H9 (cell line): ENCODE measurements around the gene PRR35. TPM values are rescaled to one million over a fixed set of nuclear protein-coding genes. Genes with fewer than 3 reads are reported as not detected.

ENCODE experiments used
- DNase-seq: peaks from one replicate; pipeline ENCODE4 v3.0.0-alpha.2; 2017
- H2AFZ ChIP-seq: one replicate; pipeline ENCODE4 v1.6.1; 2013; ENCODE audit warnings: mild to moderate bottlenecking, low read length, control low read depth, moderate library complexity
- H2AK5ac ChIP-seq: 2 replicates; pipeline ENCODE4 v1.6.1; 2013; ENCODE audit warnings: low read length, control low read depth, mixed read lengths; ENCODE audit not compliant: insufficient read length
- H2BK120ac ChIP-seq: one replicate; pipeline ENCODE4 v1.6.1; 2013; ENCODE audit warnings: low read depth, mild to moderate bottlenecking, low read length, control low read depth, inconsistent platforms; ENCODE audit not compliant: poor library complexity, severe bottlenecking
- H2BK12ac ChIP-seq: 2 replicates; pipeline ENCODE4 v1.6.1; 2013; ENCODE audit warnings: low read length, control low read depth, mixed read lengths, low read depth; ENCODE audit not compliant: insufficient read length
- H2BK15ac ChIP-seq: 2 replicates; pipeline ENCODE4 v1.6.1; 2013; ENCODE audit warnings: low read depth, low read length, control low read depth
- H2BK20ac ChIP-seq: one replicate; pipeline ENCODE4 v1.6.1; 2013; ENCODE audit warnings: low read depth, mild to moderate bottlenecking, low read length, control low read depth, inconsistent platforms; ENCODE audit not compliant: poor library complexity, severe bottlenecking
- H2BK5ac ChIP-seq: 2 replicates; pipeline ENCODE4 v1.6.1; 2013; ENCODE audit warnings: low read length, control low read depth, mixed read lengths; ENCODE audit not compliant: insufficient read length
- H3K14ac ChIP-seq: 2 replicates; pipeline ENCODE4 v1.6.1; 2013; ENCODE audit warnings: low read length, control low read depth; ENCODE audit not compliant: insufficient read depth
- H3K18ac ChIP-seq: 2 replicates; pipeline ENCODE4 v1.6.1; 2013; ENCODE audit warnings: low read depth, mild to moderate bottlenecking, mixed read lengths, low read length, control low read depth; ENCODE audit not compliant: insufficient read length
- H3K23ac ChIP-seq: 2 replicates; pipeline ENCODE4 v1.6.1; 2013; ENCODE audit warnings: low read length, control low read depth, mixed read lengths, low read depth; ENCODE audit not compliant: insufficient read length
- H3K23me2 ChIP-seq: 2 replicates; pipeline ENCODE4 v1.6.1; 2013; ENCODE audit warnings: low read depth, mild to moderate bottlenecking, mixed read lengths, low read length, control low read depth; ENCODE audit not compliant: insufficient read length, poor library complexity, severe bottlenecking
- H3K27ac ChIP-seq: 2 replicates; pipeline ENCODE4 v1.5.1; 2013; ENCODE audit warnings: low read length, control low read depth, mixed read lengths, low read depth; ENCODE audit not compliant: insufficient read length
- H3K27me3 ChIP-seq: 2 replicates; pipeline ENCODE4 v1.6.1; 2013; ENCODE audit warnings: low read length, control low read depth, inconsistent platforms; ENCODE audit not compliant: insufficient read depth
- H3K4ac ChIP-seq: 2 replicates; pipeline ENCODE4 v1.6.1; 2013; ENCODE audit warnings: low read depth, mild to moderate bottlenecking, control low read depth, inconsistent platforms, low read length, moderate library complexity
- H3K4me1 ChIP-seq: 2 replicates; pipeline ENCODE4 v1.6.1; 2013; ENCODE audit warnings: low read length, control low read depth, inconsistent platforms; ENCODE audit not compliant: insufficient read depth
- H3K4me2 ChIP-seq: 2 replicates; pipeline ENCODE4 v1.6.1; 2013; ENCODE audit warnings: low read length, control low read depth, mixed read lengths; ENCODE audit not compliant: insufficient read length, insufficient read depth
- H3K56ac ChIP-seq: 2 replicates; pipeline ENCODE4 v1.6.1; 2013; ENCODE audit warnings: low read depth, mild to moderate bottlenecking, mixed read lengths, low read length, control low read depth; ENCODE audit not compliant: insufficient read length
- H3K79me1 ChIP-seq: 2 replicates; pipeline ENCODE4 v1.6.1; 2013; ENCODE audit warnings: low read depth, mild to moderate bottlenecking, moderate library complexity, low read length, control low read depth, inconsistent platforms; ENCODE audit not compliant: insufficient read depth, poor library complexity, severe bottlenecking
- H3K79me2 ChIP-seq: 2 replicates; pipeline ENCODE4 v1.6.1; 2013; ENCODE audit warnings: low read length, control low read depth, inconsistent platforms; ENCODE audit not compliant: insufficient read depth
- H3K9ac ChIP-seq: 2 replicates; pipeline ENCODE4 v1.6.1; 2013; ENCODE audit warnings: low read length, control low read depth, mixed read lengths; ENCODE audit not compliant: insufficient read length; ENCODE audit errors: extremely low read depth
- H3K9me3 ChIP-seq: one replicate; pipeline ENCODE4 v1.6.1; 2013; ENCODE audit warnings: low read depth, low read length, inconsistent platforms; ENCODE audit not compliant: control insufficient read depth
- H3T11ph ChIP-seq: one replicate; pipeline ENCODE4 v1.6.1; 2013; ENCODE audit warnings: mild to moderate bottlenecking, low read length, control low read depth, inconsistent platforms
- H4K20me1 ChIP-seq: one replicate; pipeline ENCODE4 v1.6.1; 2013; ENCODE audit not compliant: control insufficient read depth, insufficient read length, insufficient read depth
- H4K5ac ChIP-seq: 2 replicates; pipeline ENCODE4 v1.6.1; 2013; ENCODE audit warnings: low read depth, mild to moderate bottlenecking, mixed read lengths, low read length, control low read depth; ENCODE audit not compliant: insufficient read length
- H4K8ac ChIP-seq: replicated peaks from 2 replicates; pipeline ENCODE4 v1.6.1; 2013; ENCODE audit warnings: low read length, control low read depth, mixed read lengths, low read depth; ENCODE audit not compliant: insufficient read length
- H4K91ac ChIP-seq: 2 replicates; pipeline ENCODE4 v1.6.1; 2013; ENCODE audit warnings: low read depth, mild to moderate bottlenecking, moderate library complexity, mixed read lengths, low read length, control low read depth; ENCODE audit not compliant: insufficient read length
- H3K27ac Mint-ChIP-seq, 3 experiments: 2 replicates in 2 of 3; 3 replicates in 1 of 3; pipeline ENCODE4 v1.8.0; 2020 to 2021; ENCODE audit warnings: mixed read lengths in 3 of 3, mild to moderate bottlenecking in 1 of 3, moderate library complexity in 1 of 3
- H3K27me3 Mint-ChIP-seq: 2 replicates; pipeline ENCODE4 v1.8.0; 2021; ENCODE audit warnings: low read depth, mild to moderate bottlenecking, moderate library complexity, mixed read lengths
- H3K36me3 Mint-ChIP-seq, 3 experiments: 2 replicates in 2 of 3; 3 replicates in 1 of 3; pipeline ENCODE4 v1.8.0; 2020 to 2021; ENCODE audit warnings: low read depth in 3 of 3, mixed read lengths in 3 of 3; ENCODE audit not compliant: insufficient read depth in 1 of 3
- H3K4me1 Mint-ChIP-seq, 2 experiments: 2 replicates each; pipeline ENCODE4 v1.8.0; 2020; ENCODE audit warnings: mixed read lengths in 2 of 2
- H3K4me3 Mint-ChIP-seq, 2 experiments: 2 replicates in 1 of 2; 3 replicates in 1 of 2; pipeline ENCODE4 v1.8.0; 2020 to 2021; ENCODE audit warnings: mild to moderate bottlenecking in 2 of 2, mixed read lengths in 2 of 2, moderate library complexity in 1 of 2
- H3K9me3 Mint-ChIP-seq, 2 experiments: 2 replicates in 1 of 2; 3 replicates in 1 of 2; pipeline ENCODE4 v1.8.0; 2020; ENCODE audit warnings: mild to moderate bottlenecking in 2 of 2, mixed read lengths in 2 of 2, moderate library complexity in 1 of 2
- WGBS: extraction: QIAGEN DNeasy Blood & Tissue Kit; methylation state at CpG from one replicate; pipeline ENCODE4 v1.1.7; 2013; ENCODE audit warnings: missing lambda C conversion rate, low lambda C conversion rate, mixed read lengths; ENCODE audit not compliant: insufficient read length; ENCODE audit errors: extremely low coverage; 5-methylcytosine and 5-hydroxymethylcytosine counted together
- total RNA-seq: library from RNA; stranded (reverse); gene quantifications from 2 replicates; pipeline ENCODE4 v1.2.1, GENCODE V29; 2021
- TF ChIP-seq, protein P1 (sequence below): fragments of 200-600 bp; sonication (generic); conservative IDR thresholded peaks from 3 replicates; pipeline ENCODE4 v1.8.0; 2021; ENCODE audit warnings: antibody characterized with exemption, mild to moderate bottlenecking

PRR35 gene
- total RNA-seq, 1 experiment from 2014 or later, result 0.33 TPM

GRCh38 chr16:553601-554296 lies 6.4 kb upstream of the PRR35 start:
- Histone ChIP-seq H3K9me3 (no peaks in the 10 kb centered on the region), H3K9ac (no peak overlapping the region), H3K14ac (no peak overlapping the region), H4K91ac (no peak overlapping the region), H4K20me1 (no peaks in the 10 kb centered on the region), H2BK12ac (no peak overlapping the region), H3K79me1 (no peaks in the 10 kb centered on the region), H3K4ac (no peak overlapping the region), H2AK5ac (no peak overlapping the region), H3T11ph (no peak overlapping the region), H3K4me1 (no peaks in the 10 kb centered on the region), H2BK5ac (no peak overlapping the region), H3K27me3 (no peaks in the 10 kb centered on the region; the same call in 1 of the 2 replicates), H2AFZ (no peak overlapping the region), H3K56ac (no peak overlapping the region), H3K79me2 (no peaks in the 10 kb centered on the region), H3K23ac (no peak overlapping the region), H4K5ac (no peak overlapping the region), H2BK15ac (no peak overlapping the region), H3K23me2 (no peaks in the 10 kb centered on the region), H2BK120ac (no peak overlapping the region), H3K4me2 (no peak overlapping the region), H4K8ac (no peak overlapping the region), H2BK20ac (no peak overlapping the region), H3K27ac (no peak overlapping the region), H3K18ac (no peak overlapping the region)
- Mint-ChIP-seq H3K36me3 (peaks cover 0 to 8% (median 2%) of the 10 kb centered on the region in 3 experiments; a peak in 3 of 7 replicates), H3K4me1 (no peaks in the 10 kb centered on the region), H3K9me3 (no peaks in the 10 kb centered on the region), H3K27me3 (peaks cover 11% of the 10 kb centered on the region), H3K4me3 (no peak overlapping the region), H3K27ac (no peak overlapping the region)
- no CpG with 5 or more reads among the region's 33 CpGs for WGBS
- TF ChIP-seq, protein P1, sequence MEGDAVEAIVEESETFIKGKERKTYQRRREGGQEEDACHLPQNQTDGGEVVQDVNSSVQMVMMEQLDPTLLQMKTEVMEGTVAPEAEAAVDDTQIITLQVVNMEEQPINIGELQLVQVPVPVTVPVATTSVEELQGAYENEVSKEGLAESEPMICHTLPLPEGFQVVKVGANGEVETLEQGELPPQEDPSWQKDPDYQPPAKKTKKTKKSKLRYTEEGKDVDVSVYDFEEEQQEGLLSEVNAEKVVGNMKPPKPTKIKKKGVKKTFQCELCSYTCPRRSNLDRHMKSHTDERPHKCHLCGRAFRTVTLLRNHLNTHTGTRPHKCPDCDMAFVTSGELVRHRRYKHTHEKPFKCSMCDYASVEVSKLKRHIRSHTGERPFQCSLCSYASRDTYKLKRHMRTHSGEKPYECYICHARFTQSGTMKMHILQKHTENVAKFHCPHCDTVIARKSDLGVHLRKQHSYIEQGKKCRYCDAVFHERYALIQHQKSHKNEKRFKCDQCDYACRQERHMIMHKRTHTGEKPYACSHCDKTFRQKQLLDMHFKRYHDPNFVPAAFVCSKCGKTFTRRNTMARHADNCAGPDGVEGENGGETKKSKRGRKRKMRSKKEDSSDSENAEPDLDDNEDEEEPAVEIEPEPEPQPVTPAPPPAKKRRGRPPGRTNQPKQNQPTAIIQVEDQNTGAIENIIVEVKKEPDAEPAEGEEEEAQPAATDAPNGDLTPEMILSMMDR, result no peak
- no peak for DNase-seq
